ENCODE results near the gene WWOX. TPM values are rescaled to one million over a fixed set of nuclear protein-coding genes. Genes with fewer than 3 reads are reported as not detected.

Gene WWOX
- total RNA-seq, 3 donors from 2014 or later (not counting 1 experiment from before 2014, with no cell fraction given), result 21.0 to 29.8 (median 27.0) TPM

- DNase-seq, result no peak
- Histone ChIP-seq H3K4me3 (ENCODE audit: low read length) (no peak overlapping the region), H3K27ac (ENCODE audit: low read length) (no peak overlapping the region), H3K27me3 (ENCODE audit: control insufficient read depth, insufficient read depth, low read length) (no peaks in the 10 kb centered on the region), H3K36me3 (ENCODE audit: control insufficient read depth, insufficient read depth, low read length) (no peaks in the 10 kb centered on the region), H3K9me3 (ENCODE audit: control insufficient read depth, insufficient read depth, low read length) (no peaks in the 10 kb centered on the region), H3K4me1 (ENCODE audit: control insufficient read depth, insufficient read depth, low read length) (peaks cover 16% of the 10 kb centered on the region)
- H3K4me3 Mint-ChIP-seq, result peak overlapping the region; percentile 91
- H3K9me3 Mint-ChIP-seq, result no peaks in the 10 kb centered on the region
- peak overlapping the region in 1 of 2 donors; percentile 40 for H3K27ac Mint-ChIP-seq
- H3K27me3 Mint-ChIP-seq (ENCODE audit: low read depth in 2 of 2), result no peaks in the 10 kb centered on the region
- 93% methylated on average over 3 of the region's 3 CpGs for WGBS (ENCODE audit: insufficient coverage)
- no peak for ATAC-seq
- intact Hi-C loops (cut with micrococcal nuclease), result no loop called here
- TF ChIP-seq CTCF (IDR thresholded peaks at IDR 0.05), result no peak
- peaks cover 4% of the 10 kb centered on the region for H3K36me3 Mint-ChIP-seq
- peaks cover 28% of the 10 kb centered on the region in 2 donors for H3K4me1 Mint-ChIP-seq
These were observed 1063.5 kb downstream of the WWOX start for GRCh38 chr16:79162977-79163376.

- intact Hi-C loops (cut with micrococcal nuclease), result no loop called here
- Mint-ChIP-seq H3K36me3 (peaks cover 7% of the 10 kb centered on the region), H3K4me3 (peak overlapping the region; percentile 91), H3K27me3 (ENCODE audit: low read depth in 2 of 2) (no peaks in the 10 kb centered on the region), H3K4me1 (peaks cover 26 to 27% of the 10 kb centered on the region in 2 donors), H3K9me3 (no peaks in the 10 kb centered on the region), H3K27ac (peak overlapping the region; percentile 40 to 69)
- H3K4me3 ChIP-seq (ENCODE audit: low read length), result peak overlapping the region; percentile 4
- ATAC-seq (peak; percentile 67 to 89 (median 84)), DNase-seq (peak; percentile 8 to 25)
- no peaks in the 10 kb centered on the region for H3K36me3 ChIP-seq (ENCODE audit: control insufficient read depth, insufficient read depth, low read length)
- no peak for TF ChIP-seq CTCF (IDR thresholded peaks at IDR 0.05)
- H3K9me3 ChIP-seq (ENCODE audit: control insufficient read depth, insufficient read depth, low read length), result no peaks in the 10 kb centered on the region
- H3K27ac ChIP-seq (ENCODE audit: low read length), result peak overlapping the region; percentile 62
- H3K27me3 ChIP-seq (ENCODE audit: control insufficient read depth, insufficient read depth, low read length), result no peaks in the 10 kb centered on the region
- H3K4me1 ChIP-seq (ENCODE audit: control insufficient read depth, insufficient read depth, low read length), result peaks cover 16% of the 10 kb centered on the region
- WGBS (ENCODE audit: insufficient coverage), result 22% methylated on average over 11 of the region's 13 CpGs
These were observed 1064.4 kb downstream of the WWOX start for GRCh38 chr16:79163691-79164387.

- intact Hi-C loops (cut with micrococcal nuclease), result no loop called here
- H3K27me3 Mint-ChIP-seq (ENCODE audit: low read depth in 2 of 2), result no peaks in the 10 kb centered on the region
- TF ChIP-seq CTCF (IDR thresholded peaks at IDR 0.05), result no peak
These were observed 1065.0 kb downstream of the WWOX start for GRCh38 chr16:79164388-79164995.

More at GRCh38 chr16:79164388-79164995, 1065.0 kb downstream of the WWOX start:
- Mint-ChIP-seq H3K36me3 (peaks cover 7% of the 10 kb centered on the region), H3K4me1 (peaks cover 26 to 27% of the 10 kb centered on the region in 2 donors), H3K4me3 (peak overlapping the region; percentile 91), H3K27ac (peak overlapping the region; percentile 40 to 69), H3K9me3 (no peaks in the 10 kb centered on the region)
- DNase-seq (no peak), ATAC-seq (no peak)
- Histone ChIP-seq H3K36me3 (ENCODE audit: control insufficient read depth, insufficient read depth, low read length) (no peaks in the 10 kb centered on the region), H3K4me1 (ENCODE audit: control insufficient read depth, insufficient read depth, low read length) (peaks cover 20% of the 10 kb centered on the region), H3K27me3 (ENCODE audit: control insufficient read depth, insufficient read depth, low read length) (no peaks in the 10 kb centered on the region), H3K4me3 (ENCODE audit: low read length) (peak overlapping the region; percentile 4), H3K9me3 (ENCODE audit: control insufficient read depth, insufficient read depth, low read length) (no peaks in the 10 kb centered on the region), H3K27ac (ENCODE audit: low read length) (peak overlapping the region; percentile 62)
- 68% methylated on average over 10 of the region's 10 CpGs for WGBS (ENCODE audit: insufficient coverage)

Data from natural killer cell (primary cell).